ENCODE results near the gene ABTB1. TPM values are rescaled to one million over a fixed set of nuclear protein-coding genes. Genes with fewer than 3 reads are reported as not detected.

The ABTB1 gene
- total and polyA plus RNA-seq, 9 of the 15 experiments (the other 6 are each of a cell fraction or from before 2014, with no cell fraction given) = 0.04 to 2.3 (median 0.55) TPM; not detected in 1

- TF ChIP-seq THRA (IDR thresholded peaks at IDR 0.05) (no peak), RFX7 (CRISPR knock-in tag; IDR thresholded peaks at IDR 0.05) (no peak), ZNF354B (CRISPR knock-in tag; IDR thresholded peaks at IDR 0.05) (no peak), SP1 (CRISPR knock-in tag; IDR thresholded peaks at IDR 0.05) (peak; percentile 27; the same call in 1 of the 2 replicates), RB1 (IDR thresholded peaks at IDR 0.05; ENCODE audit: low read depth) (peak; percentile 51; the same call in 1 of the 2 replicates), SUPT5H (IDR thresholded peaks at IDR 0.05) (peak; percentile 74), ELF1 (tag; IDR thresholded peaks at IDR 0.05) (peak; percentile 84), RBFOX2 (IDR thresholded peaks at IDR 0.05; ENCODE audit: low read depth, low read length) (peak; percentile 83), UBTF (IDR thresholded peaks at IDR 0.05; ENCODE audit: borderline replicate concordance in 1 of 2, low read depth in 2 of 2, low read length in 2 of 2) (0 out of 4 replicates have a peak, but pooled peaks of 1 of the 2 experiments have one; percentile 16), CHD7 (IDR thresholded peaks at IDR 0.05; ENCODE audit: low read depth, low read length) (no peak), ZBTB7A (IDR thresholded peaks at IDR 0.05; ENCODE audit: borderline replicate concordance, control insufficient read depth, low read depth, low read length) (0 out of 2 replicates have a peak, but pooled peaks have one; percentile 24), SMARCE1 (IDR thresholded peaks at IDR 0.05) (no peak)
Observed at GRCh38 chr3:127672429-127673190, at the start of gene ABTB1 (continued).

Data from K562 (cell line).